ENCODE results near the gene ANP32B. TPM values are rescaled to one million over a fixed set of nuclear protein-coding genes. Genes with fewer than 3 reads are reported as not detected.
A peak's percentile ranks its signal among the peaks of the same experiment; 100 is the strongest.

The ANP32B gene
- total and polyA plus RNA-seq, 2 experiments from 2014 or later: 13.1 to 114 TPM

GRCh38 chr9:97987487-97987886, 4.3 kb downstream of the ANP32B start:
- Histone ChIP-seq H3F3A (replicated peaks; ENCODE audit: low read depth) (no peaks in the 10 kb centered on the region), H2AFZ (no peak overlapping the region), H3K79me2 (replicated peaks; ENCODE audit: insufficient read depth) (peaks cover 75% of the 10 kb centered on the region), H3K36me3 (ENCODE audit: insufficient read depth) (no peaks in the 10 kb centered on the region), H3K9me2 (ENCODE audit: insufficient read depth) (no peaks in the 10 kb centered on the region), H3K4me1 (ENCODE audit: insufficient read depth) (peaks cover 20% of the 10 kb centered on the region; the same call in 1 of the 2 replicates), H3K27ac (ENCODE audit: low read depth) (no peak overlapping the region), H3K4me2 (peak overlapping the region; percentile 13; the same call in 1 of the 2 replicates), H3K27me3 (ENCODE audit: insufficient read depth) (peaks cover 32% of the 10 kb centered on the region), H3K4me3 (no peak overlapping the region), H4K20me1 (replicated peaks; ENCODE audit: insufficient read depth) (peaks cover 56% of the 10 kb centered on the region)
- Mint-ChIP-seq H3K27me3 (ENCODE audit: insufficient read depth, low read depth, poor library complexity) (peaks cover 18% of the 10 kb centered on the region), H3K27ac (no peak overlapping the region), H3K4me1 (peaks cover 17% of the 10 kb centered on the region), H3K36me3 (ENCODE audit: low read depth) (peaks cover 8% of the 10 kb centered on the region; the same call in 1 of the 3 replicates), H3K9me3 (peaks cover 3% of the 10 kb centered on the region; the same call in 1 of the 3 replicates), H3K4me3 (no peak overlapping the region)
- no peak for DNase-seq (ENCODE audit: low spot score)
- TF ChIP-seq EZH2 (IDR thresholded peaks at IDR 0.05; ENCODE audit: low read depth, unreplicated experiment) (no peak), CREB1 (CRISPR knock-in tag; IDR thresholded peaks at IDR 0.05; ENCODE audit: low read depth) (no peak), ZNF114 (CRISPR knock-in tag; IDR thresholded peaks at IDR 0.05) (no peak), ETS1 (IDR thresholded peaks at IDR 0.05) (no peak), JUNB (IDR thresholded peaks at IDR 0.05; ENCODE audit: unreplicated experiment) (no peak), STAT1 (IDR thresholded peaks at IDR 0.05; ENCODE audit: unreplicated experiment) (no peak), ZNF462 (CRISPR knock-in tag; IDR thresholded peaks at IDR 0.05) (no peak), CTCF (conservative IDR thresholded peaks at IDR 0.05; ENCODE audit: low read depth in 2 of 2) (no peak), POLR2AphosphoS5 (IDR thresholded peaks at IDR 0.05; ENCODE audit: low read depth) (no peak), NANOG (IDR thresholded peaks at IDR 0.05; ENCODE audit: borderline replicate concordance) (no peak), ZNF331 (CRISPR knock-in tag; IDR thresholded peaks at IDR 0.05; ENCODE audit: low read depth) (no peak), REST (IDR thresholded peaks at IDR 0.05; ENCODE audit: unreplicated experiment) (no peak), EZH2phosphoT487 (IDR thresholded peaks at IDR 0.05; ENCODE audit: unreplicated experiment) (no peak)
- ATAC-seq: no peak

Data from GM23338 (cell line).